Dedifferentiated amniotic fluid mesenchymal stem cell (primary cell): ENCODE data around the gene RPL38.

Experiments
- DNase-seq: peaks from one replicate; pipeline ENCODE4 v3.0.0-alpha.2; 2016; ENCODE audit errors: extremely low spot score

The RPL38 gene

DNA sequence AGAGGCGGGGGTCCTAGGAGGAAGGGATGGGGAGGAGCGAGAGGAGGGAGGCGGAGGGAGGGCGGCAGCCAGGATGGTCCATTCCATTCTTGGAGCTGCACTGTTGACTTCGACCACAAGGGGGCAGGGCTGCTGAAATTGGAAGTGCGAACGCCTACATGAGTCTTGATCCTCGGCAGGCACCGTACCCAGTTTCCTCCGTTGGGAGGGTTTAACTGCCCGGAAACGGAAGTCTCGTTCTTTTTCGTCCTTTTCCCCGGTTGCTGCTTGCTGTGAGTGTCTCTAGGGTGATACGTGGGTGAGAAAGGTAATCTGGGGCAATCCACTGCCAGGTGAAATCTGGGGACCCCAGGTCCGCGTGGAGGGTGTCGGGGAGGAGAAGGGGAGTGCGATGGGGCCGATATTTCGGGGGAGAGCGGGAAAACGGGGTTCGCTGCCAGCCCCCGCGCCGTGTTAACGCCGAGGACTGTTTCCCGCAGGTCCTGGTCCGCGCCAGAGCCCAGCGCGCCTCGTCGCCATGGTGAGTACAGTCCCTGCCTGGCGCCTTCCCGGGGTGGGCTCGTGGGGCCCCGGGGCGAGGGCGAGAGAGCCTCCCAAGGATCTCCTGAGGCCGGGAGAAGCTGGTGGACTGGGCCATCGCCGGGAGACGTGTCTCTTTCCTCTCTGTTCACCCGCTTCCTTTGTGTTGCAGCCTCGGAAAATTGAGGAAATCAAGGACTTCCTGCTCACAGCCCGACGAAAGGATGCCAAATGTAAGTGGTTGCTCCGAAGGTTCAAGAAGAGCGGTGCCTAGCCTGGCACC, at the start of gene RPL38:
TSS of gene RPL38 (plus strand) at position 240 of the 802 bp plus-strand sequence. CDS start at position 518, 278 bp downstream.
- DNase-seq = peak; percentile 97

DNA sequence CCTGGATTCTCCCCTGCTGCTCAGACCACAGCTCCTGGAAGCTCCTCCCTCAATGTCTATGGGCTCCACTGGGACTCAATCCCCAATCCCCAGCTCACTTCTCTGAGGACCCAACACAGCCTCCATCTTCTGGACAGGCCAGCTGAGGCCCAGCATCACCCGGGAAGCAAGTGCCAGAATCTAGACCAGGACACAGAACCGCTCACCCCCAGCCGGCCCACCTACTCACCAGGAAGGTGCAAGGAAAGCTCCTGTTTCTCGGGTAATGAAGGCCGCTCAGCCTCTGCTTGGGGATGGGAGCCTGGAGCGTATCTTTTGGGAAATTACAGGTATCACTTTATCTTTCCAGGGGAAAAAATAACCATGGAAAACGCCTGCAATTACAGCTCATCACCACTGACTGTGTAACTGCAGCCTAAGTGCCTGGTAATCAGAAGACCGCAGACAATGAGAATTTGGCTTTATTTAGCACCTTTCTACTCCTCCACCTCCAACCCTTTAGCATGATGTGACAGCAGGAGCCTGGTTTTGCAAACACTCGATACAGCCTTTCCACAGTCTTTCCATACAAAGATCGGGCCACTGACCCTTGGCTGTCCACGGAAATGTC, 49.6 kb upstream of the RPL38 start:
- DNase-seq = no peak

DNA sequence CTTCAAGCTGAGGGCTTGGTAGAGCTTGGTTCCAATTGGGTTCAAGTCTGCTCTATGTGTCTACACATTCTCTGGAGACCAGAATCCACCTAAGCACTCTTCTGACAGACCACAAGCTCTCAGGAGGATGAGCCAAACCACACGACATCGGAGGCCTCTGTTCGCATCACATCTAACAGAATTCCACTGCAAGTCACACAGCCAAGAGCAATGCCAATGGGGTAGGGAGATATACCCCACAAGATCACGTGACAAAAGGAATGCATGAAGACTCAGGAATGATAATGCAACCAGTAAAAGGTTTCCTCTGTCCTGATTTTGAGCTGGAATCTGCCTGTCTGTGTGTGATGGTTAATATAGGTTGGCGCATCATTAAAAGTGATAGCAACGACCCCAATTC, 46.6 kb upstream of the RPL38 start:
- DNase-seq = no peak

DNA sequence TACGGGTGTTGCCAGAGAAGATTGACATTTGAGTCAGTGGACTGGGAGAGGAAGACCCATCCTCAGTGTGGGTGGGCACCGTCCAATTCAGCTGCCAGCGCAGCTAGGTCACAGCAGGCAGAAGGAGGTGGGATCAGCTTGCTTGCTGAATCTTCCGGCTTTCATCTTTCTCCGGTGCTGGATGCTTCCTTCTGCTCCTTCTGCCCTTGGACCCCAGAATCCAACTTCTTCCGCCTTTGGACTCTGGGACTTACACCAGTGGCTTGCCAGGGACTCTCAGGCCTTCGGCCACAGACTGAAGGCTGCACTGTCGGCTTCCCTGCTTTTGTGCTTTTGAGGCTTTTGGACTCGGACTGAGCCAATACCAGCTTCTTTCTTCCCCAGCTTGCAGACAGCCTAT, 46.1 kb upstream of the RPL38 start:
- no peak for DNase-seq

DNA sequence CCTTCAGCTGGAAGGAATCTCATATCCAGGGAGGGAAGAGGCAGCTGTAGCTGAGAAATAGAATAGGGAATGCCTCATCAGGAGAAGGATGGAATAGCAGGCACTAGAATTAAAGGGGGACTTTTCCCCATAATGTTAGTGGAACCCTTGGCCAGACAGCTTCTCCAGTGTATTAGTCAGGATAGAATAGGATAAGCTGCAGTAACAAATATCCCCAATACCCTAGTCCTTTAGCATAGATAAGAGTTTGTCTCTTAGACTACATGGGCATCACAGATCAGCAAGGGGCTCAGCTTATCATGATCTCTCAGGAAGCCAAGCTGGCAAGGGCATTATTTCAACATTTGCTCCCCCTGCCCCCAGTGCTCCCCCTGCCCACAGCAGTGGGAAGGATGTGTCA, 44.7 kb upstream of the RPL38 start:
- no peak for DNase-seq

DNA sequence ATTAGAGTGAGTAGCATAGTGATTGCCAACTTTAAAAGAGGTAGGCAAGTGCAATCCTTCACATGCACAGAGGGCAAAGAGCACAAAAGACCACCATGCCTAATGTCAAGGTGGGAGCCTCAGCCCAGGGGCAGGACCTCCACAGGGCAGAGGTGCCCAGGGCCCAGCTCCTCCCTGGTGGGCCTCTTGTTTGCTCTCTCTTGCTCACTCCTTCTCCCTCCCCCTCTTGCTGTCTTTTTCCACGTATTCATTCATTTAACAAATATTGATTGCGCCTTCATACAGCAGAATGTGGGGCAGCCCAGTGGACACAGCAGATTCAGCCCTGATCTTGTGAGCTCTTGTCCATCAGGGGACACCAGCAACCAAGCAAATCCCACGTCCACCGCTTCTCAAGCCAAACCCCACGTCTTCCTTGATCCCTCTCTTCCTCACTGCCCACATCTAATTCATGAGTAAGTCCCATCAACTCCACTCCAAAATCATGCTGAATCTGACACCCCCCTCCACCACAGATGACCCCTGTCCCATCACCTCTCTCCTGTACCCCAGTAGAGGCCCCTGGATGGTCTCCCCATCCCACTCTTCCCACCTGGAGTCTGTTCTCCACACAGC, 44.1 kb upstream of the RPL38 start:
- DNase-seq = no peak

DNA sequence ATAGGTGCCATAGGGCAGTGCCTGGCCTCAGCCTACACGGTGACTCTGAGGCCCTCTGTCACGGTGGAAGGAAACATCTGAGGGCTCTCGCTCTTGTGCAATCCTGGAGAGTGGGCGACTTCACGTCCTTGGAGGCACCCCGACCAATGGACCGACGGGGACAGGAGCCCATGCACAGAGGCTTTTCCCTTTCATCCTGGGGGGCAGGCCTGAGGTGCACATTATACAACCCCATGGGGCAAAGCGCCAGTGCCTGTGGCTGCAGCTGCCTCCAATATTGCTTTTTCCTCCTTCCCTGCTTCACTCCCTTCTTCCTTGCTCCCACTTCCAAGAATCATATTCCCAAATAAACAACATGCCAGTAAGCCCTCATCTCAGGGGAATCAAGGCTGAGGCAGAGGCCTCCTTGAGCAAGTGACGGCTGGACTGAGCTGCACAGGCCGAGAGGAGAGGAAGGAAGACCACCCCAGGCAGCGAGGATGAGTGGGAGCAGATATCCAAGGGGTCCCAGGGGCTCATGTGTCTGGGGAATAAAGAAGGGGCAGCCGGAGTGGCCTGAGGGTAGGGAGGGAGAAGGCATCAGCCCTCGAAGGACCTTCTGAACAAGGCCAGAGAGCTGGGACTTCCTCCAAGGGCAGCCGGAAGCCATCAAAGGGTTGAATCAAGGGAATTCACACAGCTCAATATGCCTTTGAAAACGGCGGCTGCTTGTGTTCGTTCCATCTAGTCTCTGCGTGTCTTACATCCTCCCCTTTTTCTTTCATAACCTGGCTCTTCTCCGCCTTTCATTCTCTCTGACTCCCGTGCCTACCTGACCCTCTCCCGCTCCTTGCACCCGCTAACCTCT, 42.6 kb upstream of the RPL38 start:
- no peak for DNase-seq

DNA sequence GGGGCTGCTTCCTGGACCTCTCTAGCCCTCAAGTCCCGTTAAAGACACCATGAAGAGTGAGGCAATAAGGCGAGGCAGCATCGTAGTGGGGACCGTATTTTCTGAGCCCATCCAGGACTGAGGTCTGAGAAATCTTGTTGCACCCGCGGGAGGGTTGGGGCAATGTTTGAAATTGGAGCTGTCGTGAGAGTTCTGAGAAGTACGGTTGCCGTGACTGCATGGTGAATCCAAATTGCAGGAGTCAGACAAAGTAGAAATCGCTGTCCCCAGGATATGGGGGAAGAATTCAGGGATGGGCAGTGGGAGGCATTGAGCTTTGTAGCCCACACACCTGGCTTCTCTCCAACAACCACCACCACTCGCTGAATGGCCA, 42.0 kb upstream of the RPL38 start:
- no peak for DNase-seq

DNA sequence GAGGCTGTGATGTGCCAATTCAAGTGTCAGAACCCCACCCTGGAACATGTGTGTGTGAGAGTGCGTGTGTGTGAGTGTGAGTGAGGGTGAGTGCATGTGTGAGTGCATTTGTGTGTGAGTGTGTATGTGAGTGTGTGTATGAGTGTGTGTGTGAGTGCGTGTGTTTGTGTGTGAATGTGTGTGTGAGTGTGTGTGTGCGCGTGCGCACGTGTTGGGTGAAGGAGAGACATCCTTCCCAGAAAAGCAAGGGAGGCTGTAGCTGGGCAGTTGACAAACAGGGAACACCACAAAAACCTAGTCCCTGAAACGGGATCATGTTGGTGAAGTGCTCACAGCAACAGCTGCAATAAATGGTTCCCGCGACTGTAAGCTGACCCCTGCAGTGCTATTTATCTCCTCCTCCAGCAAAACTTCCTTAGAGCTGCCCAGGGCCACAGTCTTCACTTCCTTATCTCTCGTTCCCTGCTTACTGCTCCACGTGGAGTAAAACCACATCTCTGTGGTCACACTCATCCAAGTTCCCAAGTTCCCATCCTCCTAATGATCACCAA, 40.1 kb upstream of the RPL38 start:
- no peak for DNase-seq

DNA sequence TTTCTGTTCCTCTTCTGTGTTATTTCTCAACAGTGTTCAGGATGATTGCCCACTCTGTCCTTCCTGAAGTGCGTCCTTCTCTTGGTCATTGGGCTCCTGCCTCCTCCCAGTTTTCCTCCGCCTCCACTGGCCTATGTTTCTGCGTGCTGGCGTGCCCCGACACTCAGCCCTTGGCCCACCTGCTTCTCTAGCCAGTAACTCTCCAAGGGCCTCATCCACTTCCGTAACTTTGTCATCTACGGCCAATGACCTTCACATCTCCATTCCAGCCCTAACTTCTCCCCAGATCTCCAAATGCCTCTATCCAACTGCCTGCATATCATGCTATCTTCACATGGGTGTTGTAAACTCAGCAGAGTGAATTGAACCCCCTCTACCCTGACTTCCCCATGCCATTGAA, 39.6 kb upstream of the RPL38 start:
- DNase-seq = no peak

DNA sequence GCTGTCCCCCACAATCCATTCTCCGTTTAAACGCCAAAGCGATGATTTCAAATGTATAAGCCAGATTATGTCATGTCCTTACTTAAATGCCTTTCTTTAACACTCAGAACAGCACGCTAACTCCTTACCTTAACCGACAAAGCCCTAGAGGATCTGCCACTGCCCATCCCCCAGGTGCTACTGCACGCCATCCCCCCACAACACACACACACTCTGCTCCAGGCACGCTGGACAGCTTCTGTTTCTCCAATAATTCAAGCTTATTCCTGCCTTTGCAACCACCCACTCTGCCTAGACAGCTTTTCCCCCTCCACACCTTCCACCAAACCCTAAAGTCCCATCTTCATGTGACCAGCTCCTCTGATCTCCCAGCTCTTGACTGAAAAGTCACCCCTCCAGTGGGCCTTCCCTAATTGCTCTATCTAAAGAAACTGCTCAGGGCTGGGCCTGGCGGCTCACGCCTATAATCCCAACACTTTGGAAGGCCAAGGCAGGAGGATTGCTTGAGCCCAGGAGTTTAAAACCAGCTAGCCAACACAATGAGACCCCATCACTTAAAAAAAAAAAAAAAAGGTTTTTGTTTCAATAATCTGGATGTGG, 38.9 kb upstream of the RPL38 start:
- DNase-seq = no peak

DNA sequence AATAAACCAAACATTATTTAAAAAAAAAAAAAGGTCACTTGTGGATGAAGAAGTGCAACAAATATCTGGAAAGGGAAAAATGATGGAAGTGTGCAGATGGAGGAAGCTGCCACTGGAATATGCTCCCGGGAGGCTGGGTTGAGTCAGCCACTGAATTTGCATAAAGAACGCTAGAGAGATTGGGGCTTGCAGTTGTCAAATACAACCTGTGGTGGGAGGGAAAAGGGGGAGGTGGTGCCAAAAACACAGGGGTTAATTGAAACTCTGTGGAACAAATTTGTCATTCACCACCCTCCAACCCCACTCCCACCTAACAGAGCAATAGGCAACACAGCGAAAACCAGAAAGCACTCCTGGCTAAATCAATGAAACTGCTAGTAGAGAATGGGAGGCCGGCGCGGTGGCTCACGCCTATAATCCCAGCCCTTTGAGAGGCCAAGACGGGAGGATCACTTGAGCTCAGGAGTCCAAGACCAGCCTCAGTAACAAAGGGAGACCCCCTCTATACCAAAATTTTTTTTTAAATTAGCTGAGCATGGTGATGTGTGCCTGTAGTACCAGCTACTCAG, 37.6 kb upstream of the RPL38 start:
- DNase-seq = no peak

DNA sequence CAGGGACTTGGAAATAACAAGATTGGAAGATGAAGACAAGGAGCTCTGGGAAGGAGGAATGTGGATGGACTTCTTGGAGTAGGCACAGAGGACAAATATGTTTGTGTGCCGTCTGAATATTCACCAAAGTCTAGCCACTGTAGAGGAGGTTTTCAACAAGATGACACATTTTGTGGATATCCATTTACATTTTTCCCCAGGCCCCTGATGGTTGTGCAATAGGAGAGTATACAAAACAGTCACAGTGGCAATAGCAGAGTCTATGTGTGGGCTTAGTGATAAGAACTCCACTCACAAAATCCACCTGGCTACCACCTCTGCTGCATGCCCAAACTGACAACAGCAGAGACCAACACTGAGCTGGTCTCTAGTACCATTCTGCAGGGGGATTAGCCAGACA, 32.6 kb upstream of the RPL38 start:
- DNase-seq = no peak

DNA sequence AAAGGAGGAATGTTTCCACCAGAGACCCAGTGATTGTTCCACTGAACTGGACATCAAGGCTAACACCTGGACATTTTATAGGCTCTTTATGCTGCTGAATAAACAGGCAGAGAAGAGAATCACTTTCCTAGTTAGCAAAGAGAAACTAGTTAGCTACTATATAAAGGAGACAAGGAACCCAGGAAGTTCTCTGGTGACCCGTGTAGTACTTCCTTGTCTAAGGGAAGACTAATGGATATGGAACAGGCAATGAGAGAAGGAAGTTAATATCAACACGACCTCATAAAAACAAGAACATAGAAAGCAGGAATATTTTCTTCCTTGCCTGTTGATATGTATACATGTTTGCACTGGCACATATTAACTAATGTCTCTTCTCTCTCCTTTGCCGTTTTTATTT, 30.8 kb upstream of the RPL38 start:
- DNase-seq = no peak

DNA sequence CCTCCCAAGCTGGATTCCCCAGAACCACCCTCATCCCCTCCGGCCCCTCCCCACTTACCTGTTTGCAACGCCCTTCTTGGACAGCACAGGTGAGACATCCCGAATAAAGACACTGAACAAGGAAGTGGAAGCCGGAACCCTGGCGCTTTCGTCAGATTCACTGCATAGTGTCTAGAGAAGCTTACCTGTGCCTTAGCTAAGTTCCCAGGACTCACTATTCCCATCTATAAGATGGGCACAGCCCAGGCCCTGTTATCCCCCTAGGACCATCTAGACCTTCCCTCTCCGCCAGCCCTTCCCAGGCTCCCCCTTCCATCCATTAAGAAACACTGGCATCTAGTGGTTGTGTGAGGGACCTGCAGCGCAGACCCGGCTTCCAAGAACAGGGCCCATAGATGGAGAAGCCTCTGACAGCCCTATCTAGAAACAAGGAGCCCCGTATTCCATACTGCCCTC, 26.9 kb upstream of the RPL38 start:
- DNase-seq = peak; percentile 22

DNA sequence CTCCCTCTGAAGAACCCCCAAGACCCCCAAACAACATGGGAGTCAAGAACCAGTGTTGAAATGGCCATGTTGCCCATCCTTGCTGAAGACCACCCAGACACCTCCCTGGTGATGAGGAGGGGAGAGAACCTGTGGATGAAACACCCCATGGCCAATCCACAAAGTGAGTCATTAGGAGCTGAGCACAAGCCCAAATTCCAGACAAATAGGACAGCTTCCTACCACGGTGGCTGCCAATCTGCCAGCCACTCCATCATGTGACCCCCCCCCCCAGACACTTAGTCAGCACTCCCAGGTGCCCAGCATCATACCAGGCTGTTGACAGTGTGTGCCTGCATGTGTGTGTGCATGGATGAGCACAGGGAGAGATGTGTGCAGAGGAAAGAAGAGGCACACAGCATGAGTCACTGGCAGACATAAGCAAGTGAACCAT, 26.4 kb upstream of the RPL38 start:
- DNase-seq = no peak

DNA sequence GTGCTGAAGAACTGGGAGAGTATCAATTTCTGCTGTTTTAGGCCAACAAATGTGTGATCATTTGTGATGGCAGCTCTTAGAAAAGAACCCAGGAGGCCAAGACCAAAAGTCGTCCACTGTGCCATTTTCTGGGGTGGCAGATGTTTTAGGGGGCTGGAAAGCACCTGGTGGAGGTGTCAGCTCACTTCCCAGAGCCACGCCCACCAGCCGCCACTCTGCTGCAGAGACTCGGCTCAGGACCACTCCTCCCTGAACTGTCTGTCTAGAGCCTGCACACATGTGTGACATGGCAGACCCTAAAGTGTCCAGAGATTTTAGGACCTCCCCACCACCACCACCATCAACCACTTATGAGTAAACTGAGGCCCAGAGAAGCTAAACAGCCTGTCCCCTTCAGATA, 23.9 kb upstream of the RPL38 start:
- DNase-seq = no peak

DNA sequence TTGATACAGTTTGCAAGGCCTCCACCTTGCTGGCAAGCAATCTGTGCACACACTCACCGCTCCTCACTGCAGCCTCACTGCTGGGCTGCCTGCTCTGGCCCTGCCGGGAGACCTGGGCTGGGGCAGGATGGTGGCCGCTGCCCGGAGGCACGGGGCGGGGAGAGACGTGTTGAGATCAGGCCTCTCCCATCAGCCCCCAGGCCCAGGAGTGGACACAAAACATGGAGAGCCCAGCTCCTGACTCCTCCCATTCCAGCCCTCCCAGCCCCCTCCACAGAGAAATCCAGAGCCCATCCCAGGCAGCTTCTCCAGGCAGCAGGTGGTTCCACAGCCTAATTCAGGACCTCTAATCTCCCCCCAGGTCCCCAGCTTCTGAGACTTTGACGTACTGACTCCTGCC, 23.1 kb upstream of the RPL38 start:
- DNase-seq = no peak

DNA sequence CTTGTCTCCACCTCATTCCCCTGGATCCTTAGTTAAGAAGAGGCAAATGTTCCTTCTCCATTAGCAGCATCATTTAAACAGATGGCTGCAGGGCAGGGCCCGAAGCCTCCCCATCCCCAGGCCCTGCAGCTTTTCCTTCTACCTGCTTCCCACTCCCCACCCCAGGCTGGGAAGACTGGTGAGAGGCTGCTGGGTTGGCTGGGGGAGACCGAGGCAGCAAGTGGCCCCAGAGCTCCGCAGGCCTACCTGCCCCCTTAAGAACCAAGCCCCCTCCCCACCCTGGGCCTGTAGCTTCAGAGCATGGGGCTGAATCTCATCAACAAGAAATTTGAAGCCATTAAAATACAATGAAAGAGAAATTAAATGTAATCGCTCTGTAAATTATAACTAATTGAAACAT, 22.1 kb upstream of the RPL38 start:
- no peak for DNase-seq

DNA sequence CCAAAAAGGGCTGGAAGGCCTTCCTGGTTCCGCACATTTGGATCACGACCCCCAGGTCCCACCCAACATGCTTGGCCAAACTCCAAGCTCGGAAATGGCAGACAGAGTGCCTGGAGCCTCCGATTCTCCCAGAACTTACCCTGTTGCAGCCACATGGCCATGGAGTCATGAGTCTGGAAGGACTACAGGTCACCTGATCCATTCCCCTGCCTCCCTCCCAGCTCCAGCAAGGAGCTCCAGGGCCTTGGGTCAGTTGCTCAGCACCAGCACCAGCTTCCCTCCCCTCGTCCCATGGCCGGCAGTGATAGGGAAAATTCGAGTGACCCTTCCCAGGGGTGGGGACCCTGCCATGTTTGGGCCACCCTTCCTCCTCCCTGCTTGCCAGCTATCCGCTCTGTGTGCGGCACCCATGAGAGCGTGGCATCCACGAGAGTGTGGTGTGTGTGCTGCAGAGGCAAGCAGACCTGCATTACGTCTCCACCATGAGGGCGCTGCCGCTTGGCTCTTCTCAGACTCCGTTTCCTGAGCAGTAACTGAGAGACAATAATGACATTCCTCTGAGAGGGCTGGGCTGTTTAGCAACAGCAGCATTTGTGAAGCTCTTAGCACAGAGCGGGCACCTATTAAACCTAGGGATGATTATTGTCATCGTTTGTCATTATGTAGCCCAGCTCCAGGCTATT, 21.3 kb upstream of the RPL38 start:
- no peak for DNase-seq

DNA sequence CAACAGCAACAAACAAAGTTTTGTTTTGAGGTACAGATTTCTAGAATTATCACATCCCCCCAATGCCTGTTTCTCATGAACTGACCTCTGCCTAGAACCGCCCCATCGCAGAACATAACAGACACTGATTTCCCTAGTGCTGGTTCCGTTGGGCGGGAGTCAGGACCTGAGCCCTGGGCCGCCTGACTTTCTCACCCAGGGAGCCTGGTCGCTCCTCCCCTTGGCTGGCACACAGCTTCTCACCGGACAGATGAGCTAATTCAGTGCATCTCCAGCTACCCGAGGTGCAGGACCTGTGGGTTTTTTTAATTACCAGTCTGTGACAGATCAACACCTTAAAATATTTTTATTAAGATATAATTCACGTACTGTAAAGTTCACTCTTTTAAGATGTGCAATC, 20.1 kb upstream of the RPL38 start:
- DNase-seq = no peak
